A549 (cell line): ENCODE results near the gene TNFRSF1B.

Experiments
- CBX2 ChIP-seq: fragments of 200-600 bp; sonication (generic); IDR thresholded peaks from 2 replicates; pipeline ENCODE4 v1.6.1; 2016; ENCODE audit warnings: low read depth, mild to moderate bottlenecking, borderline replicate concordance
- EP300 ChIP-seq, 2 experiments: fragments of >200 bp; sonication (Bioruptor Twin); formaldehyde crosslinking; IDR thresholded peaks; 2 replicates in 1 of 2; 3 replicates in 1 of 2; pipeline ENCODE4 v1.6.1; 2016 to 2017
- MAFK ChIP-seq: fragments of 450-650 bp; IDR thresholded peaks from 2 replicates; pipeline ENCODE4 v1.6.1; 2014; ENCODE audit not compliant: partially characterized antibody

DNA sequence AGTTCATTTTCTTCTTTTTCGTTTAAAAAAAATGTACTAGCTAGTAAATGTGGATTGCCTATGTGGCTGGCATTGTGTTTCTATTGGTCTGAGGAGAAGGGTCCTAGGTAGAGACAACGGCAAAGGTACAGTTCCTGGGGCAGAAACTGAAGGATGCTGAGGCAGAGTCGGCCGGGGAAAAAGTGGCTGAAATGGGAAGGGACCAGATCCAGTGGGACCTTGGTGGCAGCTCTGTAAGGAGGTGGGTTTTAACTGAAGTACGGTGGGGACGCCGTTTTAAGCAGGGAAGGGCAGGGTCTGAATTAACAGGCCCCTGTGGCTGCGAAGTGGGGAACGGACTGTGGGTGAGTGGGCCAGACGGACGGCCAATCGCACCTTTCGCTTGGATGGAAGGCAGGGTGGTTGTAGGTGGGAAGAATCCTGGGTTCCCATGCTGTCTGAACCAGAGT is 62.6 kb downstream of the TNFRSF1B start:
- TF ChIP-seq MAFK (no peak), CBX2 (no peak), EP300 (IDR thresholded peaks at IDR 0.05) (no peak)
